ENCODE data around the gene FAM124B.

GRCh38 chr2:224328798-224329197 is 73.1 kb downstream of the FAM124B start:
- TF ChIP-seq, protein P1, sequence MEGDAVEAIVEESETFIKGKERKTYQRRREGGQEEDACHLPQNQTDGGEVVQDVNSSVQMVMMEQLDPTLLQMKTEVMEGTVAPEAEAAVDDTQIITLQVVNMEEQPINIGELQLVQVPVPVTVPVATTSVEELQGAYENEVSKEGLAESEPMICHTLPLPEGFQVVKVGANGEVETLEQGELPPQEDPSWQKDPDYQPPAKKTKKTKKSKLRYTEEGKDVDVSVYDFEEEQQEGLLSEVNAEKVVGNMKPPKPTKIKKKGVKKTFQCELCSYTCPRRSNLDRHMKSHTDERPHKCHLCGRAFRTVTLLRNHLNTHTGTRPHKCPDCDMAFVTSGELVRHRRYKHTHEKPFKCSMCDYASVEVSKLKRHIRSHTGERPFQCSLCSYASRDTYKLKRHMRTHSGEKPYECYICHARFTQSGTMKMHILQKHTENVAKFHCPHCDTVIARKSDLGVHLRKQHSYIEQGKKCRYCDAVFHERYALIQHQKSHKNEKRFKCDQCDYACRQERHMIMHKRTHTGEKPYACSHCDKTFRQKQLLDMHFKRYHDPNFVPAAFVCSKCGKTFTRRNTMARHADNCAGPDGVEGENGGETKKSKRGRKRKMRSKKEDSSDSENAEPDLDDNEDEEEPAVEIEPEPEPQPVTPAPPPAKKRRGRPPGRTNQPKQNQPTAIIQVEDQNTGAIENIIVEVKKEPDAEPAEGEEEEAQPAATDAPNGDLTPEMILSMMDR (optimal IDR thresholded peaks at IDR 0.05 in 1 of 3, IDR thresholded peaks at IDR 0.05 in 1 of 3, conservative IDR thresholded peaks at IDR 0.05 in 1 of 3; ENCODE audit: extremely low read depth in 1 of 3, insufficient read depth in 2 of 3, low read length in 3 of 3) = no peak
- TF ChIP-seq EZH2 (IDR thresholded peaks at IDR 0.05; ENCODE audit: low read length) = no peak

Data from keratinocyte (primary cell).